ENCODE measurements around the gene FBXL20.
"Not testable (repeated sequence)": the region's sequence is repeated elsewhere in the genome, so short reads cannot be mapped to it uniquely, and the experiment has no call there.

The FBXL20 gene

GRCh38 chr17:39401412-39402243 is at the start of gene FBXL20:
Gene FBXL20, minus strand, starts transcription at chr17:39401626. Its CDS starts 224 bp downstream, at chr17:39401402.
- DNase-seq (ENCODE audit: low read depth in 1 of 2, low spot score in 1 of 2): peak; percentile 88 to 89

GRCh38 chr17:39450847-39451581 is 49.6 kb upstream of the FBXL20 start, which contains the start of gene MED1:
Gene MED1, minus strand, starts transcription at chr17:39451263. Its CDS starts 201 bp downstream, at chr17:39451062.
- peak; percentile 71 to 83 for DNase-seq (ENCODE audit: low read depth in 1 of 2, low spot score in 1 of 2)

- no peak for DNase-seq (ENCODE audit: low read depth in 1 of 2, low spot score in 1 of 2)
Measured at GRCh38 chr17:39450051-39450450, 48.6 kb upstream of the FBXL20 start.

GRCh38 chr17:39447561-39447960 is 46.1 kb upstream of the FBXL20 start:
- no peak for DNase-seq (ENCODE audit: low read depth in 1 of 2, low spot score in 1 of 2)

- no peak for DNase-seq (ENCODE audit: low read depth in 1 of 2, low spot score in 1 of 2)
Measured at GRCh38 chr17:39443326-39443725, 41.9 kb upstream of the FBXL20 start.

- DNase-seq (ENCODE audit: low read depth in 1 of 2, low spot score in 1 of 2): not testable (repeated sequence)
Measured at GRCh38 chr17:39439868-39440267, 38.4 kb upstream of the FBXL20 start.

GRCh38 chr17:39429600-39429999 is 28.2 kb upstream of the FBXL20 start:
- no peak for DNase-seq (ENCODE audit: low read depth in 1 of 2, low spot score in 1 of 2)

- DNase-seq (ENCODE audit: low read depth in 1 of 2, low spot score in 1 of 2): no peak
Measured at GRCh38 chr17:39416141-39416540, 14.7 kb upstream of the FBXL20 start.

- DNase-seq (ENCODE audit: low read depth in 1 of 2, low spot score in 1 of 2): no peak
Measured at GRCh38 chr17:39410279-39410678, 8.9 kb upstream of the FBXL20 start.

- no peak for DNase-seq (ENCODE audit: low read depth in 1 of 2, low spot score in 1 of 2)
Measured at GRCh38 chr17:39408360-39408759, 6.9 kb upstream of the FBXL20 start.

GRCh38 chr17:39406951-39407350 is 5.5 kb upstream of the FBXL20 start:
- DNase-seq (ENCODE audit: low read depth in 1 of 2, low spot score in 1 of 2): no peak

- no peak for DNase-seq (ENCODE audit: low read depth in 1 of 2, low spot score in 1 of 2)
Measured at GRCh38 chr17:39405436-39405835, 4.0 kb upstream of the FBXL20 start.

GRCh38 chr17:39404542-39405378 is 3.3 kb upstream of the FBXL20 start:
- DNase-seq (ENCODE audit: low read depth in 1 of 2, low spot score in 1 of 2): no peak

GRCh38 chr17:39402890-39403605 is 1.6 kb upstream of the FBXL20 start:
- DNase-seq (ENCODE audit: low read depth in 1 of 2, low spot score in 1 of 2): no peak

GRCh38 chr17:39402244-39402889 is 941 bp upstream of the FBXL20 start:
- peak; percentile 72 to 79 for DNase-seq (ENCODE audit: low read depth in 1 of 2, low spot score in 1 of 2)

GRCh38 chr17:39400547-39401411 is 647 bp downstream of the FBXL20 start:
- no peak for DNase-seq (ENCODE audit: low read depth in 1 of 2, low spot score in 1 of 2)

GRCh38 chr17:39399791-39400190 is 1.6 kb downstream of the FBXL20 start:
- DNase-seq (ENCODE audit: low read depth in 1 of 2, low spot score in 1 of 2): no peak

GRCh38 chr17:39393736-39394135 is 7.7 kb downstream of the FBXL20 start:
- DNase-seq (ENCODE audit: low read depth in 1 of 2, low spot score in 1 of 2): no peak

- no peak for DNase-seq (ENCODE audit: low read depth in 1 of 2, low spot score in 1 of 2)
Measured at GRCh38 chr17:39391448-39391847, 10.0 kb downstream of the FBXL20 start.

Measured in activated T-helper 1 cell treated with anti-CD3 and anti-CD28 coated beads, Interleukin-2, amount 50 U/mL, for 16 hours (primary cell).